Upper lobe of left lung (tissue), 4 donors: ENCODE measurements around the gene PIM3.

ENCODE experiments used
- POLR2AphosphoS5 ChIP-seq, 2 donors: sonication (generic); formaldehyde crosslinking; IDR thresholded peaks; one replicate each; pipeline ENCODE4 v1.5.1; 2017; ENCODE audit warnings: antibody characterized with exemption in 2 of 2
- TF ChIP-seq, protein P1 (sequence below), 6 experiments: fragments of 450-650 bp in 4 of 6; fragments of 200-600 bp in 2 of 6; sonication (generic) in 2 of 6; IDR thresholded peaks; one replicate each; pipeline ENCODE4 v1.5.1; 2016 to 2019; ENCODE audit warnings: antibody characterized with exemption in 6 of 6

DNA sequence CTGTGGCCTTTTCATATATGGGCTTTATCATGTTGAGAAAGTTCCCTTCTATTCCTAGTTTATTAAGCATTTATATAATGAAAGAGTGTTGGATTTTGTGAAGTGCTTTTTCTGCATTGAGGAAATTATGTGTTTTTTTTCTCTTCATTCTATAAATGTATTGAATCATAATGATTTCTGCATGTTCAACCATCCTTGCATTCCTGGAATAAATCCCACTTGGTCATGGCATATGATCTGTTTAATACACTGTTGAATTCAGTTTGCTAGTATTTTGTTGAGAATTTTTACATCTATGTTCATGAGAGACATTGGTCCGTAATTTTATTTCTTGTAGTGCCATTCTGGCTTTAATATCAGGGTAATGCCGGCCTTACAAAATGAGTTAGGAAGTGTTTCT, 25.8 kb downstream of the PIM3 start:
- TF ChIP-seq, protein P1, sequence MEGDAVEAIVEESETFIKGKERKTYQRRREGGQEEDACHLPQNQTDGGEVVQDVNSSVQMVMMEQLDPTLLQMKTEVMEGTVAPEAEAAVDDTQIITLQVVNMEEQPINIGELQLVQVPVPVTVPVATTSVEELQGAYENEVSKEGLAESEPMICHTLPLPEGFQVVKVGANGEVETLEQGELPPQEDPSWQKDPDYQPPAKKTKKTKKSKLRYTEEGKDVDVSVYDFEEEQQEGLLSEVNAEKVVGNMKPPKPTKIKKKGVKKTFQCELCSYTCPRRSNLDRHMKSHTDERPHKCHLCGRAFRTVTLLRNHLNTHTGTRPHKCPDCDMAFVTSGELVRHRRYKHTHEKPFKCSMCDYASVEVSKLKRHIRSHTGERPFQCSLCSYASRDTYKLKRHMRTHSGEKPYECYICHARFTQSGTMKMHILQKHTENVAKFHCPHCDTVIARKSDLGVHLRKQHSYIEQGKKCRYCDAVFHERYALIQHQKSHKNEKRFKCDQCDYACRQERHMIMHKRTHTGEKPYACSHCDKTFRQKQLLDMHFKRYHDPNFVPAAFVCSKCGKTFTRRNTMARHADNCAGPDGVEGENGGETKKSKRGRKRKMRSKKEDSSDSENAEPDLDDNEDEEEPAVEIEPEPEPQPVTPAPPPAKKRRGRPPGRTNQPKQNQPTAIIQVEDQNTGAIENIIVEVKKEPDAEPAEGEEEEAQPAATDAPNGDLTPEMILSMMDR (IDR thresholded peaks at IDR 0.05): no peak
- TF ChIP-seq POLR2AphosphoS5 (IDR thresholded peaks at IDR 0.05): no peak
